K562 (cell line): ENCODE results near the gene PLAA. TPM values are rescaled to one million over a fixed set of nuclear protein-coding genes. Genes with fewer than 3 reads are reported as not detected.

Source experiments
- C11orf30 ChIP-seq: fragments of 450-650 bp; IDR thresholded peaks from 2 replicates; pipeline ENCODE4 v1.6.1; 2016; ENCODE audit warnings: low read depth, mild to moderate bottlenecking
- CC2D1A ChIP-seq: fragments of 450-650 bp; IDR thresholded peaks from 2 replicates; pipeline ENCODE4 v1.6.1; 2017; ENCODE audit warnings: mild to moderate bottlenecking
- CHD1 ChIP-seq: fragments of 200-600 bp; sonication (generic); IDR thresholded peaks from one replicate; pipeline ENCODE4 v1.6.1; 2012; ENCODE audit warnings: mild to moderate bottlenecking, moderate library complexity, low read length, inconsistent platforms
- GABPA ChIP-seq: fragments of 200-800 bp; sonication (Bioruptor generic); conservative IDR thresholded peaks from 2 replicates; pipeline ENCODE4 v1.6.1; 2016; ENCODE audit warnings: low read depth, missing genetic modification characterization, missing compliant biosample characterization
- MXI1 ChIP-seq: IDR thresholded peaks from 2 replicates; pipeline ENCODE4 v1.6.1; 2011; ENCODE audit warnings: low read depth, mild to moderate bottlenecking, improper control_type of control experiment, low read length
- SIN3A ChIP-seq, 2 experiments: fragments of 150-350 bp in 1 of 2; IDR thresholded peaks; 2 replicates each; pipeline ENCODE4 v1.6.1; 2011 to 2016; ENCODE audit warnings: borderline replicate concordance in 2 of 2, low read depth in 2 of 2, low read length in 2 of 2, mild to moderate bottlenecking in 2 of 2, moderate library complexity in 2 of 2; ENCODE audit not compliant: control insufficient read depth in 1 of 2
- SIX5 ChIP-seq, 2 experiments: IDR thresholded peaks; 2 replicates each; pipeline ENCODE4 v1.6.1; 2011; ENCODE audit warnings: low read length in 2 of 2, borderline replicate concordance in 1 of 2, low read depth in 1 of 2, mild to moderate bottlenecking in 1 of 2, moderate library complexity in 1 of 2; ENCODE audit not compliant: insufficient read depth in 1 of 2
- WHSC1 ChIP-seq: IDR thresholded peaks from one replicate; pipeline ENCODE4 v1.6.1; 2012; ENCODE audit warnings: low read length, control low read depth, inconsistent platforms
- ZFX ChIP-seq: sonication (generic); formaldehyde crosslinking; IDR thresholded peaks from 2 replicates; pipeline ENCODE4 v1.8.0; 2022; ENCODE audit warnings: mild to moderate bottlenecking, missing genetic modification reagents, moderate library complexity
- polyA plus RNA-seq, 8 experiments: library from polyadenylated mRNA; depleted of rRNA in 4 of 8; stranded (reverse) in 5 of 8; unstranded in 3 of 8; fragments of >200 nt; fragmentation: Nextera tagmentation in 2 of 8; fragmentation: Illumina TruSeq in 1 of 8; extraction: Ambion mirVana in 2 of 8; extraction: Trizol in 1 of 8; gene quantifications; 2 replicates each; pipeline versions ENCODE4 v1.2.1 to v1.2.3, GENCODE V29; 2011 to 2014; ENCODE audit warnings: inconsistent platforms in 1 of 8, missing spikeins in 1 of 8
- total RNA-seq, 7 experiments: library from RNA; depleted of rRNA in 6 of 7; stranded (reverse); fragments of >200 nt in 6 of 7; fragmentation: Illumina TruSeq in 2 of 7; extraction: Trizol in 2 of 7; gene quantifications; 2 replicates each; pipeline versions ENCODE4 v1.2.1 to v1.2.3, GENCODE V29; 2011 to 2021; ENCODE audit warnings: low replicate concordance in 1 of 7
- TF ChIP-seq, protein P1 (sequence below): sonication (generic); formaldehyde crosslinking; IDR thresholded peaks from 2 replicates; pipeline ENCODE4 v1.8.0; 2022; ENCODE audit warnings: mild to moderate bottlenecking, missing genetic modification reagents
- TF ChIP-seq, protein P2 (sequence below), 2 experiments: IDR thresholded peaks; 2 replicates each; pipeline ENCODE4 v1.6.1; 2012; ENCODE audit warnings: improper control_type of control experiment in 2 of 2, low read depth in 2 of 2, low read length in 2 of 2, borderline replicate concordance in 1 of 2

PLAA gene
- total and polyA plus RNA-seq, 9 of the 15 experiments (the other 6 are each of a cell fraction or from before 2014, with no cell fraction given): 3.5 to 20.7 (median 16.6) TPM

DNA sequence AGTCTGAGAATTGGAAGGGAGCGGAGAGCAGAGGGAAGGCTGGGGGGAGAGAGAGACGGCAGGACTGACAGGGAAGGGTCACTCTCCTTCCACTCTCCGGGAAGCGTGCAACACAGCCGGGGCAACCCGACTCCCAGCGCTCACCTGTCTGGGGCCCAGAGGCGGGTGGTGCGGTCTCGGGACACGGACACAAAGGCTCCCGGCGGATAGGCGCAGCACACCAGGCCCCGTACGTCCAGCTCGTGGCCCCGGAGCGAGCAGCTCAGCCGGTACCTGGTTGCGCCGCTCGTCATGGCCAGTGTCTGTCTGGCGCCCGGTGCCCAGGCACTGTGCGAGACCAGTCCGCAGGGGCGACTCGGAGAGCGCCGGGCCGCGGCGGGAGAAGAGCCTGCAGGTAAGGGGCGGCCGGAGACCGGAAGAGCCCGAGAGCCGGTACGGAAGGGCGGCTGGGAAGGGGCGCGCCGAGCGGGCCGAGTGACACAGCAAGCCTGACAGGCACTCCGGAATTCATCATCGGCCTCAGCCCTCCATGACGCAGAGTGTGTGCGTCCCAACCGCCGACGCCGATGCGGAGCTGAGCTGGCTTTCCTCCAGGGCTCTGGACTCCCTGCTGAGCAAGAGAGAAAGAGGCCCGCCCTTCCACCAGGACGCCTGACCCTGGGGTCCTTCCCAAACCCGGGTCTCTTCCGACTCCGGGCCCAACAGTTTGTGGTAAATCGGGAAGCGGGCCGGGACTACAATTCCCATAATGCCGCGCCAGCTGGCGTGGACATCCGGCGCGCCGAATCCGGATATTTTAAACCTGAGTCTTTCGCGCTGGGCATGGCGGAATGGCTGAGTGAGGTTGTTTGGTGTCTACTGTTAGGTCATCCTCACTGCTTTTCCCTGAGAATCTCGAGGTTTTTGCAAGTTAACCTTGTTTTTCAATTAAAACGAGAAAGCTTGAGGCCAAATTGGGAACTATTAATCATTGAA lies at the start of gene PLAA (continued):
- TF ChIP-seq, protein P1, sequence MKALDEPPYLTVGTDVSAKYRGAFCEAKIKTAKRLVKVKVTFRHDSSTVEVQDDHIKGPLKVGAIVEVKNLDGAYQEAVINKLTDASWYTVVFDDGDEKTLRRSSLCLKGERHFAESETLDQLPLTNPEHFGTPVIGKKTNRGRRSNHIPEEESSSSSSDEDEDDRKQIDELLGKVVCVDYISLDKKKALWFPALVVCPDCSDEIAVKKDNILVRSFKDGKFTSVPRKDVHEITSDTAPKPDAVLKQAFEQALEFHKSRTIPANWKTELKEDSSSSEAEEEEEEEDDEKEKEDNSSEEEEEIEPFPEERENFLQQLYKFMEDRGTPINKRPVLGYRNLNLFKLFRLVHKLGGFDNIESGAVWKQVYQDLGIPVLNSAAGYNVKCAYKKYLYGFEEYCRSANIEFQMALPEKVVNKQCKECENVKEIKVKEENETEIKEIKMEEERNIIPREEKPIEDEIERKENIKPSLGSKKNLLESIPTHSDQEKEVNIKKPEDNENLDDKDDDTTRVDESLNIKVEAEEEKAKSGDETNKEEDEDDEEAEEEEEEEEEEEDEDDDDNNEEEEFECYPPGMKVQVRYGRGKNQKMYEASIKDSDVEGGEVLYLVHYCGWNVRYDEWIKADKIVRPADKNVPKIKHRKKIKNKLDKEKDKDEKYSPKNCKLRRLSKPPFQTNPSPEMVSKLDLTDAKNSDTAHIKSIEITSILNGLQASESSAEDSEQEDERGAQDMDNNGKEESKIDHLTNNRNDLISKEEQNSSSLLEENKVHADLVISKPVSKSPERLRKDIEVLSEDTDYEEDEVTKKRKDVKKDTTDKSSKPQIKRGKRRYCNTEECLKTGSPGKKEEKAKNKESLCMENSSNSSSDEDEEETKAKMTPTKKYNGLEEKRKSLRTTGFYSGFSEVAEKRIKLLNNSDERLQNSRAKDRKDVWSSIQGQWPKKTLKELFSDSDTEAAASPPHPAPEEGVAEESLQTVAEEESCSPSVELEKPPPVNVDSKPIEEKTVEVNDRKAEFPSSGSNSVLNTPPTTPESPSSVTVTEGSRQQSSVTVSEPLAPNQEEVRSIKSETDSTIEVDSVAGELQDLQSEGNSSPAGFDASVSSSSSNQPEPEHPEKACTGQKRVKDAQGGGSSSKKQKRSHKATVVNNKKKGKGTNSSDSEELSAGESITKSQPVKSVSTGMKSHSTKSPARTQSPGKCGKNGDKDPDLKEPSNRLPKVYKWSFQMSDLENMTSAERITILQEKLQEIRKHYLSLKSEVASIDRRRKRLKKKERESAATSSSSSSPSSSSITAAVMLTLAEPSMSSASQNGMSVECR (CRISPR knock-in tag): peak; percentile 61
- TF ChIP-seq SIX5 (IDR thresholded peaks at IDR 0.05; ENCODE audit: borderline replicate concordance in 1 of 2, insufficient read depth in 1 of 2, low read depth in 1 of 2, low read length in 2 of 2): peak; percentile 38 to 45; a peak in 2 of 4 replicates
- TF ChIP-seq, protein P2, sequence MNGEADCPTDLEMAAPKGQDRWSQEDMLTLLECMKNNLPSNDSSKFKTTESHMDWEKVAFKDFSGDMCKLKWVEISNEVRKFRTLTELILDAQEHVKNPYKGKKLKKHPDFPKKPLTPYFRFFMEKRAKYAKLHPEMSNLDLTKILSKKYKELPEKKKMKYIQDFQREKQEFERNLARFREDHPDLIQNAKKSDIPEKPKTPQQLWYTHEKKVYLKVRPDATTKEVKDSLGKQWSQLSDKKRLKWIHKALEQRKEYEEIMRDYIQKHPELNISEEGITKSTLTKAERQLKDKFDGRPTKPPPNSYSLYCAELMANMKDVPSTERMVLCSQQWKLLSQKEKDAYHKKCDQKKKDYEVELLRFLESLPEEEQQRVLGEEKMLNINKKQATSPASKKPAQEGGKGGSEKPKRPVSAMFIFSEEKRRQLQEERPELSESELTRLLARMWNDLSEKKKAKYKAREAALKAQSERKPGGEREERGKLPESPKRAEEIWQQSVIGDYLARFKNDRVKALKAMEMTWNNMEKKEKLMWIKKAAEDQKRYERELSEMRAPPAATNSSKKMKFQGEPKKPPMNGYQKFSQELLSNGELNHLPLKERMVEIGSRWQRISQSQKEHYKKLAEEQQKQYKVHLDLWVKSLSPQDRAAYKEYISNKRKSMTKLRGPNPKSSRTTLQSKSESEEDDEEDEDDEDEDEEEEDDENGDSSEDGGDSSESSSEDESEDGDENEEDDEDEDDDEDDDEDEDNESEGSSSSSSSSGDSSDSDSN (IDR thresholded peaks at IDR 0.05; ENCODE audit: borderline replicate concordance in 1 of 2, low read depth in 2 of 2, low read length in 2 of 2): 0 out of 4 replicates have a peak, but pooled peaks of 1 of the 2 experiments have one; percentile 29
- TF ChIP-seq SIN3A (IDR thresholded peaks at IDR 0.05; ENCODE audit: borderline replicate concordance in 2 of 2, control insufficient read depth in 1 of 2, low read depth in 2 of 2, low read length in 2 of 2): peak in 1 of 2 experiments; percentile 18; a peak in 1 of 4 replicates
- peak; percentile 91 for TF ChIP-seq C11orf30
- TF ChIP-seq WHSC1: no peak
- no peak for TF ChIP-seq CHD1
- peak; percentile 72 for TF ChIP-seq ZFX (CRISPR knock-in tag)
- no peak for TF ChIP-seq MXI1
- peak; percentile 94 for TF ChIP-seq GABPA
- no peak for TF ChIP-seq CC2D1A
